ENCODE data around the gene SH2D7. TPM values are rescaled to one million over a fixed set of nuclear protein-coding genes. Genes with fewer than 3 reads are reported as not detected.

Gene SH2D7
- polyA plus RNA-seq, 1 of the 3 experiments (the other 2 are of a cell fraction): not detected

DNA sequence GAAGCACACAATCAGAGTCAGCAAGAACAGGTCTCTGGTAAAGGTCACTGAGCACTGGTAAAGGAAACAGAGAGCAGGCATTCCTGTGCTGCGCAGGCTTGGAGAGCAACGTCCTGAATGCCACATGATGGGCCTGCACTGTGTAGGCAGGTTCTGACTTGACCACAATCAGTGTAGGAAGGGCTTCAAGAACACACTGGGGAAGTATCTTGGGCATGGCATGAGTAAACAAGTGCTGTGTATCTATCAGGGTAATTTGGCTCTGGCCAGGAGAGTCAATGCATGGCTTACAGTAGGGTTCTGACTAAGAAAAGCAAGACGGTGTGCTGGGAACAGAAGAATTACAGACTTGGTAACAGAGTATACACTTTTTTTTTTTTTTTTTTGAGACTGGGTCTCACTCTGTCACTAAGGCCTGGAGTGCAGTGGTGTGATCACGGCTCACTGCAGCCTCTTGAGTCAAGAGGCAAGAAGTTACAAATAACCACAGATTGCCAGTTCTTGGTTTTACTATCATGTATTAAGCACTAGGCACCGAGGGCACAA, 45.5 kb upstream of the SH2D7 start (continued):
- TF ChIP-seq CTCF (IDR thresholded peaks at IDR 0.05): no peak
- no peak for TF ChIP-seq REST (IDR thresholded peaks at IDR 0.05; ENCODE audit: low read depth, low read length)
- no peak for TF ChIP-seq RCOR1 (IDR thresholded peaks at IDR 0.05; ENCODE audit: low read length)
- TF ChIP-seq TCF12 (IDR thresholded peaks at IDR 0.05): no peak
- no peak for TF ChIP-seq NFIC (IDR thresholded peaks at IDR 0.05; ENCODE audit: borderline replicate concordance)
- TF ChIP-seq MXI1 (IDR thresholded peaks at IDR 0.05; ENCODE audit: low read depth, low read length): no peak
- TF ChIP-seq YY1 (IDR thresholded peaks at IDR 0.05; ENCODE audit: low read depth): no peak

DNA sequence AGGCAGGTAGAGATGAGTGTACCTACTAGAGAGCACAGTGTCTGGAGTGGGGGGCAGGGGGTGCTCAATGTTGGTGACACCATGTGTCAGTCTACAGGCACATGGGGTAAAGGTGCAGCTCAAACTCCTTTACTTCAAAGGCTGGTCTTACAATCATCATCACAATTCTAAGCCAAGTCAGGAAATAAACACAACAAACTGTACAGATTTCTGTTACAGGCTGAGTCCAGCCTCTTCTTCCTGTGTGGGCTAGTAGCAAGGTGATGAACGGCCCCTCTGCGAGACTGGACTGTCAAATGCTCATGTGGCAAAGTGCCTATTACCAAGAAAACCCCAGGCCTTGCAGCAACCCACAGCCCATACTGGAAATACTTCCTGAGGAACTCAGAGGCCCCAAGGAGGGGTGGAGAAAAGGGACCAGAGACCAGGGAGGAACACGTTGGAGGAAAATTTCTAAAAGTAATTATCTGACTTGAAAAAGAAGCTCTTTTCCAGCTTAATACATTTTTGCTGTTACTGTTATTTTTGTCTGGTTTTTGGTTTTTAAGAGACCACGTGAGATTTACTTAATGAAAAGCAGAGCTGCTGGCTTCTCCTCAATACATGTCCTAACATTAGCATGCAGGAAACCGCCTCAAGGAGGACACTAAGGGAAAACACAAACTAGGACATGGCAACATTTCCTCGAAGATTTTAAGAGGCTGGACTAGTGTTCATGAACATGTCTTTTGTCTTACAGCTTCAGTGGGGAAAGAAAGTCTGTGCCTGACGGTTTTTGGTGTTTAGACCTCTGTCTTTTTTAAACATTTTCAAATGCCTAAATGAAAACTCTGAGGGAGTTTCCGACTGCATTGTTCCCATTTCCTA, 44.4 kb upstream of the SH2D7 start:
- Histone ChIP-seq H2AFZ (ENCODE audit: low read depth) (no peak overlapping the region), H3K27me3 (ENCODE audit: insufficient read depth) (no peaks in the 10 kb centered on the region), H3K4me2 (peak overlapping the region; percentile 32; the same call in 1 of the 2 replicates), H3K4me1 (ENCODE audit: control insufficient read depth in 1 of 2, insufficient read depth in 2 of 2, low read depth in 1 of 2, low read length in 1 of 2) (peaks cover 44 to 56% of the 10 kb centered on the region in 2 experiments), H3K79me2 (ENCODE audit: insufficient read depth) (peaks cover 27% of the 10 kb centered on the region; the same call in 1 of the 2 replicates), H3K9me2 (no peaks in the 10 kb centered on the region), H3K27ac (ENCODE audit: low read depth in 2 of 2, low read length in 1 of 2) (peak overlapping the region; percentile 30 to 88; a peak in 3 of 4 replicates), H3K36me3 (replicated peaks in 1 of 2; ENCODE audit: control insufficient read depth in 1 of 2, insufficient read depth in 2 of 2, low read length in 1 of 2) (peaks cover 11 to 20% of the 10 kb centered on the region in 2 experiments), H3F3A (replicated peaks; ENCODE audit: insufficient read depth) (no peaks in the 10 kb centered on the region), H4K20me1 (ENCODE audit: insufficient read depth) (peaks cover 4% of the 10 kb centered on the region; the same call in 1 of the 2 replicates), H3K9ac (no peak overlapping the region), H3K4me3 (ENCODE audit: low read depth in 2 of 2, low read length in 1 of 2) (no peak overlapping the region), H3K9me3 (no peaks in the 10 kb centered on the region)
- ChIA-PET CTCF (interaction anchor here (0.7 to 1.2 kb wide), 2 partner anchors 60 to 88 kb away, joined by 3 read pairs; no protein-coding TSS in a partner anchor), POLR2A (no interaction called here)
- WGBS (ENCODE audit: low lambda C conversion rate): 70% methylated on average over 8 of the region's 8 CpGs
- no peak for DNase-seq
- TF ChIP-seq RXRA (IDR thresholded peaks at IDR 0.05; ENCODE audit: borderline replicate concordance, low read depth): no peak
- peak; percentile 34 for TF ChIP-seq TCF12 (IDR thresholded peaks at IDR 0.05)

All from SK-N-SH (cell line).